PC-9 (cell line): ENCODE data around the gene EYS. TPM values are rescaled to one million over a fixed set of nuclear protein-coding genes. Genes with fewer than 3 reads are reported as not detected.

Source experiments
- BruUV-seq: library from RNA; stranded (reverse); fragments of 400-500 nt; replicated peaks from 2 replicates; lab custom pipeline; 2021; lab: Mats Ljungman, UMichigan
- CTCF ChIA-PET: fragments of 300-600 bp; sonication (Branson Sonifier 250); formaldehyde crosslinking; loops from one replicate; lab custom pipeline; 2022; ENCODE audit warnings: antibody characterized with exemption; lab: Charles Lee
- POLR2A ChIA-PET: fragments of 300-600 bp; sonication (Branson Sonifier 250); formaldehyde crosslinking; loops from one replicate; lab custom pipeline; 2022; ENCODE audit warnings: antibody characterized with exemption; ENCODE audit not compliant: unreplicated experiment; lab: Charles Lee
- DNase-seq, 2 experiments: peaks; one replicate each; pipeline versions ENCODE4 v3.0.0 to v3.0.0-alpha.2; 2015 to 2022; ENCODE audit warnings: mixed read lengths in 1 of 2
- H2AFZ ChIP-seq: fragments of 200-600 bp; sonication (generic); 2 replicates; pipeline ENCODE4 v1.8.1; 2017; ENCODE audit warnings: antibody characterized with exemption
- H3F3A ChIP-seq: fragments of 200-600 bp; sonication (generic); 2 replicates; pipeline ENCODE4 v1.8.1; 2017; ENCODE audit warnings: antibody characterized with exemption, mild to moderate bottlenecking, low read depth; ENCODE audit not compliant: insufficient read depth
- H3K27ac ChIP-seq: fragments of 200-600 bp; sonication (generic); 2 replicates; pipeline ENCODE4 v1.6.1; 2016; ENCODE audit warnings: mixed run types
- H3K27me3 ChIP-seq: fragments of 200-600 bp; sonication (generic); 2 replicates; pipeline ENCODE4 v1.6.1; 2016; ENCODE audit warnings: low read depth, mixed run types; ENCODE audit not compliant: insufficient read depth
- H3K36me3 ChIP-seq: fragments of 200-600 bp; sonication (generic); 2 replicates; pipeline ENCODE4 v1.6.1; 2016; ENCODE audit warnings: low read depth, mixed run types
- H3K4me1 ChIP-seq: fragments of 200-600 bp; sonication (generic); replicated peaks from 2 replicates; pipeline ENCODE4 v1.6.1; 2016; ENCODE audit warnings: mixed run types; ENCODE audit not compliant: insufficient read depth
- H3K4me2 ChIP-seq: fragments of 200-600 bp; sonication (generic); 2 replicates; pipeline ENCODE4 v1.6.1; 2017; ENCODE audit warnings: mixed run types
- H3K4me3 ChIP-seq: fragments of 200-600 bp; sonication (generic); 2 replicates; pipeline ENCODE4 v1.6.1; 2016; ENCODE audit warnings: mixed run types
- H3K79me2 ChIP-seq: fragments of 200-600 bp; sonication (generic); 2 replicates; pipeline ENCODE4 v1.6.1; 2017; ENCODE audit warnings: low read depth, mixed run types
- H3K9me2 ChIP-seq: fragments of 200-600 bp; sonication (generic); 2 replicates; pipeline ENCODE4 v1.8.1; 2017; ENCODE audit warnings: mild to moderate bottlenecking; ENCODE audit not compliant: insufficient read depth
- H3K9me3 ChIP-seq: fragments of 200-600 bp; sonication (generic); 2 replicates; pipeline ENCODE4 v1.8.1; 2016; ENCODE audit warnings: low read depth; ENCODE audit not compliant: insufficient read depth
- H4K20me1 ChIP-seq: fragments of 200-600 bp; sonication (generic); 2 replicates; pipeline ENCODE4 v1.8.1; 2017; ENCODE audit not compliant: insufficient read depth
- EZH2 ChIP-seq: fragments of 200-600 bp; sonication (generic); IDR thresholded peaks from 2 replicates; pipeline ENCODE4 v1.8.0; 2017; ENCODE audit warnings: antibody characterized with exemption, low read depth
- intact Hi-C: fragments of 100-400 bp; cut with micrococcal nuclease; formaldehyde crosslinking; loops from one replicate; pipeline ENCODE4 v1.10.0; 2022; ENCODE audit not compliant: unreplicated experiment
- total RNA-seq: library from RNA; stranded (reverse); gene quantifications from 2 replicates; pipeline ENCODE4 v1.2.3, GENCODE V29; 2021
- TF ChIP-seq, protein P1 (sequence below): fragments of 200-600 bp; sonication (generic); conservative IDR thresholded peaks from 2 replicates; pipeline ENCODE4 v1.6.1; 2017; ENCODE audit warnings: mixed run types, antibody characterized with exemption, mild to moderate bottlenecking, moderate library complexity

EYS gene
- total RNA-seq, 1 experiment from 2014 or later = not detected

DNA sequence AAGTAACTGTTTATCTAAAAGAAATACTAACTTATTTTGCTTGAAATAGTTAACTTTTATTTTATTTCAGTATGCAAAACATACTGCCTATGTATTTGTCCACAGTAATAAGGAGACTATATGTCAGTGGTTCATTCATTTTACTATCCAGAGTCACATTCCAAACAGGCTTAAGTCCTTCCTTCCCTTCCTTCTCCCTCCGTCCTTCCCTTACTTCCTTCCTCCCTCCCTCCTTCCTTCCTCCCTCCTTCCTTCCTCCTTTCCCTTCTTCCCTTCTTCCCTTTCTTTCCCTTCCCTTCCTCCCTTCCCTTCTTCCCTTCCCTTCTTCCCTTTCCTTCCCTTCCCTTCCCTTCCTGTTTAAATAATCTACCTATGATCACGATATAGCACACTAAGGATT, 899.2 kb downstream of the EYS start:
- Histone ChIP-seq H3K27me3 (no peaks in the 10 kb centered on the region), H4K20me1 (no peaks in the 10 kb centered on the region), H2AFZ (no peak overlapping the region), H3K4me1 (no peaks in the 10 kb centered on the region), H3K9me2 (no peaks in the 10 kb centered on the region), H3K9me3 (no peaks in the 10 kb centered on the region), H3K27ac (no peak overlapping the region), H3K4me2 (no peak overlapping the region), H3K4me3 (no peak overlapping the region), H3K36me3 (no peaks in the 10 kb centered on the region), H3K79me2 (no peaks in the 10 kb centered on the region), H3F3A (no peaks in the 10 kb centered on the region)
- TF ChIP-seq, protein P1, sequence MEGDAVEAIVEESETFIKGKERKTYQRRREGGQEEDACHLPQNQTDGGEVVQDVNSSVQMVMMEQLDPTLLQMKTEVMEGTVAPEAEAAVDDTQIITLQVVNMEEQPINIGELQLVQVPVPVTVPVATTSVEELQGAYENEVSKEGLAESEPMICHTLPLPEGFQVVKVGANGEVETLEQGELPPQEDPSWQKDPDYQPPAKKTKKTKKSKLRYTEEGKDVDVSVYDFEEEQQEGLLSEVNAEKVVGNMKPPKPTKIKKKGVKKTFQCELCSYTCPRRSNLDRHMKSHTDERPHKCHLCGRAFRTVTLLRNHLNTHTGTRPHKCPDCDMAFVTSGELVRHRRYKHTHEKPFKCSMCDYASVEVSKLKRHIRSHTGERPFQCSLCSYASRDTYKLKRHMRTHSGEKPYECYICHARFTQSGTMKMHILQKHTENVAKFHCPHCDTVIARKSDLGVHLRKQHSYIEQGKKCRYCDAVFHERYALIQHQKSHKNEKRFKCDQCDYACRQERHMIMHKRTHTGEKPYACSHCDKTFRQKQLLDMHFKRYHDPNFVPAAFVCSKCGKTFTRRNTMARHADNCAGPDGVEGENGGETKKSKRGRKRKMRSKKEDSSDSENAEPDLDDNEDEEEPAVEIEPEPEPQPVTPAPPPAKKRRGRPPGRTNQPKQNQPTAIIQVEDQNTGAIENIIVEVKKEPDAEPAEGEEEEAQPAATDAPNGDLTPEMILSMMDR = no peak
- TF ChIP-seq EZH2 = no peak
- intact Hi-C loops = no loop called here
- no TSS peak for BruUV-seq
- DNase-seq = no peak
- CTCF ChIA-PET = no interaction called here
- POLR2A ChIA-PET = no interaction called here

DNA sequence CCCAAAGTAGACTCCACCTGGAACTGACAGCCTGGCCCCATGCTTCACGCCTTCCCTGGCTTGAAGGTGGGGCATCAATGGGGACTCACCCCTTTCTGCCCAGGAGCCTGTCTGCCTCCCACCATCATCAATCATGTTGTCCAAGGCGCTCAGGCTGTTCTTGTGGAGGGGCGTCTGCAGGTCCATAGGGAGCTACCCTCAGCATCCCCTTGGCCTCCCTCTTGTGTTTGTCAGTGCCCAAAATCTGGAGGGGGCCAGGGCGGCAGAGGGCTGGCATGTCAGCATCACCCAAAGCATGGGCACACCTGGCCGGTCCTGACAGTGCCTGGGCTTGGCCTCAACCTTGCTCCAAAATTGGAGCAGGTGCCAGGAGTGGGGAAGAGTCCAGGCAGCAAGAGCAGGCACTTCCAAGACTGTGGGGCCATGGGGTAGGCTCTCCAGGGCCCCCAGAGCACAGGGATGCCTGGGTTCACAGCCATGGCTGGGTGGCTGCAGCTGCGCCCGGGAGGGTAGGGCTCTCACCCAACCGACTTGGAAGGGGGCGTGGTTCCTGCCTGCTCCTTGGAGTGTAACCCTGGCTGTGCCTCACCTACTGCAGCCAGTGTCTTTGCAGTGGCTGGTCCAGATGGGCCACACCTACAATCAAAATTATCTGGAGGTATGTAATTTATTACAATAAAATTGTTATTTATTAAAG, 903.4 kb downstream of the EYS start:
- Histone ChIP-seq H4K20me1 (no peaks in the 10 kb centered on the region), H3F3A (no peaks in the 10 kb centered on the region), H2AFZ (no peak overlapping the region), H3K4me1 (no peaks in the 10 kb centered on the region), H3K4me3 (no peak overlapping the region), H3K4me2 (no peak overlapping the region), H3K27me3 (no peaks in the 10 kb centered on the region), H3K79me2 (no peaks in the 10 kb centered on the region), H3K9me3 (no peaks in the 10 kb centered on the region), H3K9me2 (no peaks in the 10 kb centered on the region), H3K27ac (no peak overlapping the region), H3K36me3 (no peaks in the 10 kb centered on the region)
- intact Hi-C loops = no loop called here
- CTCF ChIA-PET = no interaction called here
- POLR2A ChIA-PET = no interaction called here
- TF ChIP-seq, protein P1 = no peak
- TF ChIP-seq EZH2 = no peak
- DNase-seq = no peak
- BruUV-seq = no TSS peak

DNA sequence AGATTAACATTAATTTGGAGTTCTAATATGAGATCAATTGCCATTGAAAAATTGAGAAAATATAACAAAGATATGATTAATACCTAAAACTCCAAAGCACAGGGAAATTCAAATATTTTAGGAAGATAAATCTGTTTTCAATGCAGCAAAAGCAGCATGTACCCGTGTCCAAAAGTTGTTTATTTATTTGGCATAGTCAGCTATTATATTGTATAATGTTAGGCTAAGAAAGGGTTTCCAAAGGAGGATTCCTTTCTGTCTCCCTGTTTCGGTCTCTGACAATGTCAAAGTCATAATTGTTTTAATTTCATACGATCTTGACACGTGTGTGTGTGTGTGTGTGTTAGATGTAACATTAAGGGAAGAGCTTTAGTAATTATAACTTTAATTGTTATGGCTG, 914.5 kb downstream of the EYS start:
- POLR2A ChIA-PET = no interaction called here
- DNase-seq = no peak
- Histone ChIP-seq H3K9me2 (no peaks in the 10 kb centered on the region), H3K36me3 (no peaks in the 10 kb centered on the region), H3K79me2 (no peaks in the 10 kb centered on the region), H3K27ac (no peak overlapping the region), H3K4me1 (no peaks in the 10 kb centered on the region), H3K27me3 (no peaks in the 10 kb centered on the region), H3K4me2 (no peak overlapping the region), H3K9me3 (no peaks in the 10 kb centered on the region), H3K4me3 (no peak overlapping the region), H2AFZ (no peak overlapping the region), H4K20me1 (no peaks in the 10 kb centered on the region), H3F3A (no peaks in the 10 kb centered on the region)
- intact Hi-C loops = no loop called here
- TF ChIP-seq, protein P1 = no peak
- TF ChIP-seq EZH2 = no peak
- BruUV-seq = no TSS peak
- CTCF ChIA-PET = no interaction called here
